Measurements from ENCODE around the gene OBSCN. TPM values are rescaled to one million over a fixed set of nuclear protein-coding genes. Genes with fewer than 3 reads are reported as not detected.

The OBSCN gene
- total RNA-seq, 1 donor from 2014 or later = 16.9 TPM

GRCh38 chr1:228359613-228360532, 152.0 kb downstream of the OBSCN start:
- Mint-ChIP-seq H3K27me3 (ENCODE audit: unreplicated experiment) (peaks cover 7% of the 10 kb centered on the region), H3K36me3 (ENCODE audit: low read depth, unreplicated experiment) (no peaks in the 10 kb centered on the region), H3K4me3 (ENCODE audit: unreplicated experiment) (no peak overlapping the region), H3K4me1 (ENCODE audit: unreplicated experiment) (no peaks in the 10 kb centered on the region), H3K27ac (ENCODE audit: unreplicated experiment) (no peak overlapping the region), H3K9me3 (ENCODE audit: unreplicated experiment) (no peaks in the 10 kb centered on the region)
- DNase-seq (ENCODE audit: low spot score) = no peak
- TF ChIP-seq CTCF (IDR thresholded peaks at IDR 0.05; ENCODE audit: unreplicated experiment) = no peak

- TF ChIP-seq CTCF (IDR thresholded peaks at IDR 0.05; ENCODE audit: unreplicated experiment) = no peak
- no peak overlapping the region for H3K27ac Mint-ChIP-seq (ENCODE audit: unreplicated experiment)
- no peaks in the 10 kb centered on the region for H3K36me3 Mint-ChIP-seq (ENCODE audit: low read depth, unreplicated experiment)
- H3K9me3 Mint-ChIP-seq (ENCODE audit: unreplicated experiment) = no peaks in the 10 kb centered on the region
- peaks cover 7% of the 10 kb centered on the region for H3K27me3 Mint-ChIP-seq (ENCODE audit: unreplicated experiment)
- no peaks in the 10 kb centered on the region for H3K4me1 Mint-ChIP-seq (ENCODE audit: unreplicated experiment)
- DNase-seq (ENCODE audit: low spot score) = no peak
- no peak overlapping the region for H3K4me3 Mint-ChIP-seq (ENCODE audit: unreplicated experiment)
Observed at GRCh38 chr1:228360533-228361313, 152.9 kb downstream of the OBSCN start.

DNA sequence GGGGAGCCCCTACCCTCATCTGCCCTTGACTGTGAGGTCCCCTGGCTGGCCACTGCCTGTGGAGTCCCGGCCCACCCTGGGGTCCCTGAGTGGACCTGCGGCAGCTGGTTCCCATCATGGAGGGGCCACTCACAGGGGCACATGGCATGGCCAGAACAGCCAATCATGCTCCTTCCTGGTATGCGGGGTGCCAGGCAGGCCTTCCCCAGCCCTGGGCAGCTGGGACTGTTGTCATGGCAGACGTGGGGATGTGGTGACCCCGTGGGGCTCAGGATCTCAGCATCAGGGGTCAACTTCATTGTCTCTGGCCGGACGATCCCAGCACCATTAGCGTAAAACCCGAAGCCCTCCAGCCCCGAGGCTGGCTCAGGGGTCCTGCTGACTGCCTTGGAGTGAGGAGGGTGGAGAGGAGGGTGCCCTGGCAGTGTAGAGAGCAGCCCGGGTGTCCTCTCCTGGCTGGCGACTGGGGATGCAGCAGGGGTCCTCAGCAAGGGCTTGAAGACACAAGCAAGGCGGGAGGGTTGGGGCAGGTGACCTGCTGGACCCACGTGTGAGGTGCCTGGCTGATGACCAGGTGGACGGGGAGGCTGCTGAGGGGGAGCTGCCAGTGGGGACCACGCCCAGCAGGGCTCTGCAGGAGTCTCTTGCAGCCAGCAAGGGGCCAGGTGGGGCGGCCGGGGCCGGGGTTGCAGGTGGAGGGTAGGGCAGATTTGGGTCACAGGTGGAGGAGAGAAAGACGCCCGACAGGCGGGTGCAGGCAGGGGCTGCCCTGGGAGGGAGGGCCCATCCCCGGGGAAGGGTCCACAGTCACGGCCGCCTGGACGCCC, 153.7 kb downstream of the OBSCN start:
- no peak for TF ChIP-seq CTCF (IDR thresholded peaks at IDR 0.05; ENCODE audit: unreplicated experiment)
- H3K36me3 Mint-ChIP-seq (ENCODE audit: low read depth, unreplicated experiment) = no peaks in the 10 kb centered on the region

GRCh38 chr1:228362141-228362883, 154.5 kb downstream of the OBSCN start:
- Mint-ChIP-seq H3K9me3 (ENCODE audit: unreplicated experiment) (no peaks in the 10 kb centered on the region), H3K27ac (ENCODE audit: unreplicated experiment) (no peak overlapping the region), H3K4me3 (ENCODE audit: unreplicated experiment) (no peak overlapping the region), H3K4me1 (ENCODE audit: unreplicated experiment) (no peaks in the 10 kb centered on the region), H3K36me3 (ENCODE audit: low read depth, unreplicated experiment) (no peaks in the 10 kb centered on the region), H3K27me3 (ENCODE audit: unreplicated experiment) (peaks cover 7% of the 10 kb centered on the region)
- DNase-seq (ENCODE audit: low spot score) = no peak
- no peak for TF ChIP-seq CTCF (IDR thresholded peaks at IDR 0.05; ENCODE audit: unreplicated experiment)

More for the DNA sequence above, 153.7 kb downstream of the OBSCN start:
- peaks cover 7% of the 10 kb centered on the region for H3K27me3 Mint-ChIP-seq (ENCODE audit: unreplicated experiment)
- H3K4me3 Mint-ChIP-seq (ENCODE audit: unreplicated experiment) = no peak overlapping the region
- no peaks in the 10 kb centered on the region for H3K4me1 Mint-ChIP-seq (ENCODE audit: unreplicated experiment)
- H3K9me3 Mint-ChIP-seq (ENCODE audit: unreplicated experiment) = no peaks in the 10 kb centered on the region
- DNase-seq (ENCODE audit: low spot score) = no peak
- no peak overlapping the region for H3K27ac Mint-ChIP-seq (ENCODE audit: unreplicated experiment)
